GM12872 (cell line): ENCODE results near the gene UBASH3B.

ENCODE experiments used
- TF ChIP-seq, protein P1 (sequence below): IDR thresholded peaks from 3 replicates; pipeline ENCODE4 v1.5.1; 2011; ENCODE audit warnings: low read depth, mild to moderate bottlenecking, low read length, moderate library complexity; ENCODE audit not compliant: insufficient read depth

Gene UBASH3B

GRCh38 chr11:122823564-122823963, 168.0 kb downstream of the UBASH3B start:
- TF ChIP-seq, protein P1, sequence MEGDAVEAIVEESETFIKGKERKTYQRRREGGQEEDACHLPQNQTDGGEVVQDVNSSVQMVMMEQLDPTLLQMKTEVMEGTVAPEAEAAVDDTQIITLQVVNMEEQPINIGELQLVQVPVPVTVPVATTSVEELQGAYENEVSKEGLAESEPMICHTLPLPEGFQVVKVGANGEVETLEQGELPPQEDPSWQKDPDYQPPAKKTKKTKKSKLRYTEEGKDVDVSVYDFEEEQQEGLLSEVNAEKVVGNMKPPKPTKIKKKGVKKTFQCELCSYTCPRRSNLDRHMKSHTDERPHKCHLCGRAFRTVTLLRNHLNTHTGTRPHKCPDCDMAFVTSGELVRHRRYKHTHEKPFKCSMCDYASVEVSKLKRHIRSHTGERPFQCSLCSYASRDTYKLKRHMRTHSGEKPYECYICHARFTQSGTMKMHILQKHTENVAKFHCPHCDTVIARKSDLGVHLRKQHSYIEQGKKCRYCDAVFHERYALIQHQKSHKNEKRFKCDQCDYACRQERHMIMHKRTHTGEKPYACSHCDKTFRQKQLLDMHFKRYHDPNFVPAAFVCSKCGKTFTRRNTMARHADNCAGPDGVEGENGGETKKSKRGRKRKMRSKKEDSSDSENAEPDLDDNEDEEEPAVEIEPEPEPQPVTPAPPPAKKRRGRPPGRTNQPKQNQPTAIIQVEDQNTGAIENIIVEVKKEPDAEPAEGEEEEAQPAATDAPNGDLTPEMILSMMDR: no peak

- TF ChIP-seq, protein P1: no peak
These were observed 177.4 kb downstream of the UBASH3B start for GRCh38 chr11:122832721-122833470.

DNA sequence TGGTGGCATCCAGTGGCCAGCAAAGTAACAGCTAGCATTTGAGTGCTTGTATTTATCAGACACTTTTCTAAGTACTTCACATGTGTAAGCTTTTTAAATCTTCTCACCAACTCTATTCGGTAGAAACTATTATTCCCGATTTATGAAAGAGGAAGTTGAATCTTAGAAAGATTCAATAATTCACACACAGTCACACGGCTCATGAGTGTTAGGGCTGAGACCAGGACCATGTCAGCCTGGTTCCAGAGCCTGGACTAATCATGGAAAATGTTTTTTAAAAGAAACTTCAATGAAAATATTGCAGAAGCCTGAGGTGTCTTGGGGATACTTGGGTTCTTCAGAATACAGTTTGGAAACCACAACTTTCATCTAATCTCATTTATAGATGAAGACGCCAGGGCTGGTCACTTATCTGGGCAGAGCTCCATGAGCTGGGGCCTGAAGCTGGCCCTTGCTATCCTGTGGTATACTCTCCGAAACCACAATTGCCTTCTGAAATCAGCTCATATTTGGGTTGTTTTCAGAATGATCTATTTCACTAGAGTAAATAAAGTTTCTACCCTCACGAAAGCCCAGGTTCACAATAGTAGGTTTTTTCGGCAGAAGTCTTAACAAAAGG, 178.4 kb downstream of the UBASH3B start:
- TF ChIP-seq, protein P1: no peak

DNA sequence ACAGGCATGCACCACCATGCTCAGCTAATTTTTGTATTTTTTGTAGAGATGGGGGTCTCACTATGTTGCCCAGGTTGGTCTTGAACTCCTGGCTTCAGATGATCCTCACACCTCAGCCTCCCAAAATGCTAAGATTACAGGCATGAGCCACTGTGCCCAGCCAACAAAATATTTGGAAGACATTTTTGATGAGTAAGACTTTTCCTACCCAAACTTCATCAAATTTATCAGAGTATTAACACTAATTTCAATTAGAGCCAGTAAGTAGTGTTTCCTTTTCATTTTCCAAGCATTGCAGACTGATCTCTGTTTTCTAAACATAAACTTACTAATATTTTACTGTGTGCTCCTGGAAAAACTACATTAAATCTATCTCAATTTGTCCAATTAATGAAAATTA, 181.4 kb downstream of the UBASH3B start:
- TF ChIP-seq, protein P1: no peak

DNA sequence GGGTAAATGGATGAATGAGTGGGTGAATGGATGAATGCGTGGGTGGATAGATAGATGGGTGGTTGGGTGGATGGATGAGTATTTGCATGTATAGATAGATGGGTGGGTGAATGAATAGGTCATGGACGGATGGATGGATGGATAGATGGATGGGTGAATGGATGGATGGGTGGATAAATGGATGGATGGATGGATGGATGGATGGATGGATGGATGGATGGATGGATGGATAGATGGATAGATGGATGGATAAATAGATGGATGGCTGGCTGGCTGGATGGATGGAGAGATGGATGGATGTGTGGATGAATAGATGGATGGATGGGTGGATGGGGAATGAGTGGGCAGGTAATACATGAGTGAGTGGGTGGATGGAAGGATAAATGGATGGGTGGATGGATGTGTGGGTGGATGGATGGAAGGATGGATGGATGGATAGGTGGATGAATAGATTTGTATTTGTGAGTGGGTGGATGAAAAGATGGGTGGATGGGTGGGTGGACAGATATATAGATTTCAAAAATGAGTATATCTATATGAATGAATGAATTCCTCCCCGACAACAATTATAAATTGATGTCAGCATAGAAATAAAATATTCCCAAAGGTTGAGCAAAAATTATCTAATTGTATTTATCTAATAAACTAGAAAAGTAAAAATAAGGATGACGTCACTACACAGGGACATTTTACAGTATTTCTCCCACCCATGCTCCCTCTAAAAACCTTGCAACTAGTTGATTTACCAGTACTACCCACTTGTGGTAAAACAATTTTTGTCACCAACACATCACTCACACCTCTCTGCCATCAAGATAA, 182.2 kb downstream of the UBASH3B start:
- TF ChIP-seq, protein P1: no peak

- TF ChIP-seq, protein P1: no peak
These were observed 188.0 kb downstream of the UBASH3B start for GRCh38 chr11:122843281-122844141.
